Measurements from ENCODE around the gene CAPN11. TPM values are rescaled to one million over a fixed set of nuclear protein-coding genes. Genes with fewer than 3 reads are reported as not detected.

Gene CAPN11
- total RNA-seq, 4 donors from 2014 or later = 0.68 to 3.2 (median 1.1) TPM; not detected in 1

GRCh38 chr6:44142835-44143234 is 15.8 kb upstream of the CAPN11 start:
- no peak for TF ChIP-seq CTCF (IDR thresholded peaks at IDR 0.05; ENCODE audit: low read depth)

- no peak for TF ChIP-seq CTCF (IDR thresholded peaks at IDR 0.05; ENCODE audit: low read depth)
These were observed 14.9 kb upstream of the CAPN11 start for GRCh38 chr6:44143731-44144130.

- no peak for TF ChIP-seq CTCF (IDR thresholded peaks at IDR 0.05; ENCODE audit: low read depth)
These were observed 12.8 kb upstream of the CAPN11 start for GRCh38 chr6:44145839-44146238.

- no peak for TF ChIP-seq CTCF (IDR thresholded peaks at IDR 0.05; ENCODE audit: low read depth)
These were observed 11.9 kb upstream of the CAPN11 start for GRCh38 chr6:44146685-44147084.

- no peak for TF ChIP-seq CTCF (IDR thresholded peaks at IDR 0.05; ENCODE audit: low read depth)
These were observed 11.4 kb upstream of the CAPN11 start for GRCh38 chr6:44147256-44147655.

GRCh38 chr6:44148306-44148705 is 10.3 kb upstream of the CAPN11 start:
- TF ChIP-seq CTCF (IDR thresholded peaks at IDR 0.05; ENCODE audit: low read depth) = no peak

GRCh38 chr6:44149369-44150012 is 9.1 kb upstream of the CAPN11 start:
- no peak for TF ChIP-seq CTCF (IDR thresholded peaks at IDR 0.05; ENCODE audit: low read depth)

Data from subcutaneous adipose tissue (tissue), 4 donors.